AG09309 (cell line): ENCODE results near the gene CDK10.
"Not testable (repeated sequence)": the region's sequence is repeated elsewhere in the genome, so short reads cannot be mapped to it uniquely, and the experiment has no call there.

Experiments
- DNase-seq: peaks from one replicate; pipeline ENCODE4 v3.0.0-alpha.2; 2010; ENCODE audit warnings: low read depth
- H3K4me3 ChIP-seq: 2 replicates; pipeline ENCODE4 v1.5.1; 2011; ENCODE audit warnings: mild to moderate bottlenecking, low read depth, low read length, moderate library complexity; ENCODE audit not compliant: control insufficient read depth
- CTCF ChIP-seq: IDR thresholded peaks from 2 replicates; pipeline ENCODE4 v1.5.1; 2011; ENCODE audit warnings: mild to moderate bottlenecking, low read depth, low read length, inconsistent platforms; ENCODE audit not compliant: insufficient read depth, control insufficient read depth; ENCODE audit errors: missing control alignments

CDK10 gene

GRCh38 chr16:89656435-89657121, 29.9 kb upstream of the CDK10 start:
- peak overlapping the region; percentile 86 for H3K4me3 ChIP-seq
- no peak for TF ChIP-seq CTCF
- DNase-seq: no peak

GRCh38 chr16:89657442-89658220, 28.9 kb upstream of the CDK10 start, which contains the start of the genes CHMP1A and SPATA33:
Gene CHMP1A (minus strand): TSS chr16:89657708. CDS start chr16:89657588, 120 bp downstream.
Gene SPATA33 (plus strand): TSS chr16:89657836. CDS start chr16:89657912, 76 bp downstream.
- H3K4me3 ChIP-seq: peak within 1 kb of the TSS; percentile 86
- DNase-seq: no peak
- no peak for TF ChIP-seq CTCF

- H3K4me3 ChIP-seq: peak overlapping the region; percentile 86
- TF ChIP-seq CTCF: no peak
- DNase-seq: no peak
Measured at GRCh38 chr16:89658221-89658879, 28.1 kb upstream of the CDK10 start.

GRCh38 chr16:89660146-89660545, 26.3 kb upstream of the CDK10 start:
- H3K4me3 ChIP-seq: no peak overlapping the region
- TF ChIP-seq CTCF: no peak
- DNase-seq: no peak

- no peak for TF ChIP-seq CTCF
- DNase-seq: no peak
- no peak overlapping the region for H3K4me3 ChIP-seq
Measured at GRCh38 chr16:89661215-89661614, 25.3 kb upstream of the CDK10 start.

GRCh38 chr16:89664238-89664637, 22.3 kb upstream of the CDK10 start:
- H3K4me3 ChIP-seq, DNase-seq: not testable (repeated sequence)

GRCh38 chr16:89667000-89667399, 19.5 kb upstream of the CDK10 start:
- TF ChIP-seq CTCF: peak; percentile 50
- DNase-seq, H3K4me3 ChIP-seq: not testable (repeated sequence)
